Measurements from ENCODE around the gene ELAVL4.
"Not testable (repeated sequence)": the region's sequence is repeated elsewhere in the genome, so short reads cannot be mapped to it uniquely, and the experiment has no call there.

The ELAVL4 gene

GRCh38 chr1:50126927-50127715, 18.4 kb downstream of the ELAVL4 start:
- DNase-seq = no peak

DNA sequence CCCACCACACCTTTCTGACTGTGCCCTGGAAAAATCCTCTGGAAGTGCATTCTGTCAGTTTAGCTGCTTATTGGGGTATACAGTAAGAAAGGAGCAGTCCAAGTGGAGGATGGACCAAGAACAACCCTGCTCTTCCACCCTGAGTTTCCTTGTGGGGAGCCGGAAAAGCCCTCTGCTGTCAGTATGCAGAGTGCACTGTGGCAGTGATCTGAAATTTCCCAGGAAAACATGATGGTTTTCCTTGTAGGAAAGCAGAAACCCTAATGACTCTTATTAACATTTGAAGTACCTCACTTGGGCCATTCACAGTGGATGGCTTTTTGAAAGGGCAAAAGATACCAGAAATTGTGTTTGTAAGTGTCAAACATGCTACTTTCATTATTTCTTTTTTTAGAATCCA, 20.5 kb downstream of the ELAVL4 start:
- DNase-seq = no peak

- no peak for DNase-seq
Measured at GRCh38 chr1:50132347-50132894, 23.7 kb downstream of the ELAVL4 start.

GRCh38 chr1:50135716-50136115, 27.0 kb downstream of the ELAVL4 start:
- DNase-seq = no peak

DNA sequence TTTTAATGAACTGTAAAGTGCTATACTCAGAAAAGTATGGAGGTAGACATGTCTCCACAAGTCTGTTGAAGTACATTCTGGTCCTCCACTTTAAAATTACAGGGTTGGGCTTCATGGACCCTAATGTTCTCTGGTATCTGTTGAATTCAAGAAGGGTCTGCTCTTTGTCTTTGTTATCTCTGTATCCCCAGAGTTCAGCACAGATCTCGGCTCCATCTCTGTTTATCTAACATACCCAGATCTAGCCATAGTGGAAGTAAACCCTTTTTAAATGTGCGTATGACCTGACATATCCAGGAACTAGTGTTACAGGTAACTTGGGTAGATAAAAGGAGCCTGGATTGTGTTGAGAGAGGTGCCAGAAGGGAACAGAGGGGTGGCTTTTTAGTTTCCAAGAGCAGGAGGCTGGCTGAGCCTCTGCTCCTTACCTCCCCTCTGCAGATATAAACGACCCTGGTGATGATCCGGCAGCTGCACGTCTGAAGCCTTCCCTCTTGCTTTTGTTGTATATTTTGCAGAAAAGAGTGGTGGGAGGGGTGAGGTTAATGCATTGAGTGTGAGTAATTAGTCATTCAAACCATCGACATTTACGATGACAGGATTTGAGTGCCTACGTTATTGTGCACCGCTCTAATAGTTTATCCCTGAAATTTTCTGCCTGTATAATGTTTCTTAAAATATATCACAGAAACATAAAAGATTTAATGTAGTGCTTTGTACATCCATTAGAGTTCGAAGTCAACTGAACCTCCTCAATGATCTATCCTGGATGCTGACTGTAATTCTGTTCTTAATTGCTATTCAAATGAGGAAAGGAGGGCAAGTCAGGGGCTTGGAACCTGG, 30.8 kb downstream of the ELAVL4 start:
- no peak for DNase-seq

GRCh38 chr1:50140182-50140447, 31.4 kb downstream of the ELAVL4 start:
- no peak for DNase-seq

- no peak for DNase-seq
Measured at GRCh38 chr1:50147191-50147850, 38.6 kb downstream of the ELAVL4 start.

DNA sequence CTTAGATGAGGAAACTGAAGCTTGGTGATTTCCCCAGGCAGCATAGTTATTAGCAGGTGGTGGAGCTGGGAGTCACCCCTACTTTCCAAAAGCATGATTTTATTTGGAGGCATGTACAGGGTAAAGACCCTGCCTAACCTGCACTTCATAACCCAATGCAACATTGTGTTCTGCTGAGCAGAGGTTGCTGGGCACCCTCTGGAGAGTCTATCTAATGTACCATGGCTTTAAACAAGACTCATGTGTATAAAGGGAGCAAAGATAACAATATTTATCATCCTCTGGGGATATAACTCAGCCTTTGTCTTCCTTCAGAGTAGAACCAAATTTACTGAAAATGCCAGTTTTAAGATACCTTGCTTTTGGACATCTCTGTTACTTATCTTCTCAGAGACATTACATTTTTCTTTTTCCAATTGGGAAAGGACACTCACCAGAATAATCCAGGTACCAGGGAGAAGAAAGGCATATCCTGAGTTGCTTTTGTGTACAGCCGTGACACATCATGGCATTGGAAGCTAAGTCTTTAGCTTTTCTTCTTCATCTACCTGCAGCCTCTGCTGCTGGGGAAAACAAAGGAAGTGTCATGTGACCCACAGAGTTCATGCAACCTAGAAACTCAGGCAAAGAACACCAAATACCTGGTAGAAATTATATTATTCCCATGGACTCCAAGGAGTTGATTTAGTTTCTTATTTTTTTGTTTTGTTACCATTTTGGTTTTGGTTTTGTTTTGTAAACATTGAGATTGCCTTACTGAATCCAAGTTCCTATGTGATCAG, 39.6 kb downstream of the ELAVL4 start:
- no peak for DNase-seq

GRCh38 chr1:50152236-50152635, 43.5 kb downstream of the ELAVL4 start:
- no peak for DNase-seq

DNA sequence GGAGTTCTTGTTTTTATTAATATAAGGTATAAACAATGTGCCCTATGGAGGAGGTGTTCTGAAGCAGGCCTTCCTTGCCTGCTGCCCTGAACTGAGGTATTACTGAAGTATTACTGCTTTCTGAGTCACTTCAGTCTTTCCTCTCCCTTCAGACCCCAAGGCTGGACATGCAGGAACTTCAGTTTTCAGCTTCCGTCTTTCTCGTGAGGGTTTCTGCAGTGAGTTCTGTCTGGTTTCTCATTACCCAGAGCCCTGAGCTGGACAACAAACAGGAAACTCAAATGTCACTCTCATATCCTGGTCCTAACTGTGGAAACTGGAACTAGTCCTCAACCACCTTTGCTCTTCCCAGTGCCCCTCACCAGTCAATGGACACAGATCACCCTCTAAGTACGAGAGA, 46.8 kb downstream of the ELAVL4 start:
- no peak for DNase-seq

DNA sequence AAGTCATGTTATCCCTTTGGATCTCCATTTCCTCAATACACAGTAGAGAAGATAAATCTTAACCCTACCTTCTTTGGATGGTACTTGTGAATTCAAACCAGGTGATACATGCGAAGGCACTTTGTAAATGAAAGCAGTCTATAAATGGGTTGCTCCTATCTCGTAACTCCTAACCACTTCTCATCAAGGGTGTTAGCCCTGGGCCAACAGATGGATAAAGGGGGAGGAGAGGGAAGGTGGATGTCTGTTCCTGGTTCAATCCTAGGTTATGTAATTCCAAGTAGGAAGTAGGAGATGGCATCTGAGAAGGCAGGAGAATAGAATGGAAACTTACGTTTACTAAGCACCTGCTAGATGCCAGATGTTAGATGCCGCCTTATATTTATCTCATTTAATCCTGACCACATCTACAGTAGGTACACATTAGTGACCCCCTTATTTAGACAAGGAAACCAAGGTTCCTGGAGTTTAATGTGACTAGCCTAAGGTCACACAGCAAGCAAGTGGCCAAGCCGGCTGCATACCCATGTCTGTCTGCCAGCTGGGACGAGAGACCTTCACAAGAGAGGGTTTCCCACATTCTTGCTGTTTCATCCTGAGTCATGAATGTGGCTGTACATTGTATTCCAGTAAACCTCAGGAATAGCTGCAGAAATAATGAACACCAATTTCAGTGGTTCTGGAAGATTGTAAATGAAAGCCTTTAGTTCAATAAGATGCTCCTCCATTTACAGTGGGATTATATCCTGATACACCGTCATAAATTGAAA, 47.7 kb downstream of the ELAVL4 start:
- no peak for DNase-seq

GRCh38 chr1:50157306-50157941, 48.7 kb downstream of the ELAVL4 start:
- no peak for DNase-seq

- DNase-seq = no peak
Measured at GRCh38 chr1:50158421-50158820, 49.7 kb downstream of the ELAVL4 start.

DNA sequence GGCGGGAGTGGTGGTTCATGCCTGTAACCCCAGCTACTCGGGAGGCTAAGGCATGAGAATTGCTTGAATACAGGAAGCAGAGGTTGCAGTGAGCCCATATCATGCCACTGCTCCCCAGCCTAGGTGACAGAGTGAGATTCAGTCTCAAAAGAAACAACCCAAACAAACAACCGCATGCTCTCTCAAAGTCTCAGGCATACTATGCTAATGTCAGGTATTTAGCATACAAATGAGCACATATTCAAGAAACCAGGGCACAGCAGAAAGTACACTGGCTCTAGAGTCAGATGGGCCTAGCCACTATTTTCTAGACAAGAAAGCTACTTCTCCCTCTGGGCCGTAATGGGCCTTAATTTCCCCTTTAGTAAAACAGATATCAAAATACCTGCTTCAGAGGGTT, 55.0 kb downstream of the ELAVL4 start:
- no peak for DNase-seq

DNA sequence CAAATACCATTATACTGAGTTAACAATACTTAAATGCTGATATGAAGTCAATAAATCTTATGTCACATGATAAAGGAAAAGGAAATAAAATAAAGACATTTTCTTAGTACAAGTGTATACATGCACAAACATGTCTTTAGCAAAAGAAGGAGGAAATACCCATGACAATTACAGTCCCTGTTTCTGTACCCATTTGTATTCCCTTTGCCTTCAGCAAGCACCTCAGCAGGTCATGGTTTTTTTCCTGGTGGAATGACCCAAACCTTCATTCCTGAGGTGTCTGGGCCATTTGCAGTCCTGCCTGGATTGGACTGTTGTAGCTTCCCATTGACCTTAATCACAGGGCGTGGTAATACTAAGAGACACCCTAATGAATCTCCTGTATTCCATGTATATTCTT, 57.6 kb downstream of the ELAVL4 start:
- DNase-seq = not testable (repeated sequence)

GRCh38 chr1:50172299-50172698, 63.6 kb downstream of the ELAVL4 start:
- no peak for DNase-seq

DNA sequence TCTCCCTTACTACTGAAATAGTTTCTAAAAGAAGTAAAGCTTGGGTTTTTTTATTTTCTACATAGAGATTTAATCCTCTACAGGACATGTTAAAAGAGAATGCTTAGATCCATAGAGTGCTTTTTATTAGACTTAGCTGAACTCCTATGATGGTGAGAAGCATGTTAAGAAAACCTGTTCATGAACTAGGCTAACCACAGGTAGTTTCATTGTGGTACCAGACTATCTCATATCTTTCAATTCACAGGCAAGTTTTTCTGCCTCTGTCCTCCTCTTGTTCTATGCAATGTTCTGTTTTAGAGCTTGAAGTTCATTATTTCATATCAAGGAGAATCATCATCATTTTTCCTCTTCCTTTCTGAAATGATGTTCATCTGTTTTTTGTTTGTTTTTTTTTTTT, 65.4 kb downstream of the ELAVL4 start:
- DNase-seq = no peak

- no peak for DNase-seq
Measured at GRCh38 chr1:50175719-50176639, 67.3 kb downstream of the ELAVL4 start.

GRCh38 chr1:50177994-50178393, 69.3 kb downstream of the ELAVL4 start:
- no peak for DNase-seq

- no peak for DNase-seq
Measured at GRCh38 chr1:50179639-50180038, 70.9 kb downstream of the ELAVL4 start.

All from T-helper 1 cell (primary cell).